Nephron progenitor cell (in vitro differentiated cells): ENCODE measurements around the gene KRTAP2-3.
"Not testable (repeated sequence)": the region's sequence is repeated elsewhere in the genome, so short reads cannot be mapped to it uniquely, and the experiment has no call there.

Source experiments
- DNase-seq: peaks from one replicate; pipeline ENCODE4 v3.0.0; 2021
- H3K27ac Mint-ChIP-seq: 2 replicates; pipeline ENCODE4 v1.8.0; 2021; ENCODE audit warnings: mild to moderate bottlenecking, moderate library complexity, mixed read lengths
- H3K27me3 Mint-ChIP-seq: 2 replicates; pipeline ENCODE4 v1.8.0; 2021; ENCODE audit warnings: mild to moderate bottlenecking, low read depth, mixed read lengths; ENCODE audit not compliant: poor library complexity
- H3K36me3 Mint-ChIP-seq: 2 replicates; pipeline ENCODE4 v1.8.0; 2021; ENCODE audit warnings: low read depth, mixed read lengths
- H3K4me1 Mint-ChIP-seq: 2 replicates; pipeline ENCODE4 v1.8.0; 2021; ENCODE audit warnings: mixed read lengths
- H3K4me3 Mint-ChIP-seq: 2 replicates; pipeline ENCODE4 v1.8.0; 2021; ENCODE audit warnings: mild to moderate bottlenecking, moderate library complexity, mixed read lengths
- H3K9me3 Mint-ChIP-seq: 2 replicates; pipeline ENCODE4 v1.8.0; 2021; ENCODE audit warnings: mild to moderate bottlenecking, moderate library complexity, mixed read lengths
- CTCF ChIP-seq: fragments of 200-600 bp; sonication (generic); IDR thresholded peaks from 2 replicates; pipeline ENCODE4 v1.5.0; 2021; ENCODE audit warnings: antibody characterized with exemption

KRTAP2-3 gene

GRCh38 chr17:41065829-41066624, 6.1 kb upstream of the KRTAP2-3 start, which contains the start of gene KRTAP2-4:
KRTAP2-4 (minus strand) TSS chr17:41065879; CDS start chr17:41065845, 34 bp downstream.
- no peak for TF ChIP-seq CTCF
- Mint-ChIP-seq H3K27me3 (peaks cover 4% of the 10 kb centered on the region), H3K4me3 (no peak within 1 kb of the TSS), H3K36me3 (no peaks in the 10 kb centered on the region), H3K4me1 (no peaks in the 10 kb centered on the region), H3K9me3 (no peaks in the 10 kb centered on the region), H3K27ac (no peak within 1 kb of the TSS)
- DNase-seq, result no peak

GRCh38 chr17:41065016-41065689, 5.2 kb upstream of the KRTAP2-3 start:
- not testable (repeated sequence) for H3K36me3 Mint-ChIP-seq, H3K4me1 Mint-ChIP-seq, H3K9me3 Mint-ChIP-seq, H3K27me3 Mint-ChIP-seq, DNase-seq, H3K27ac Mint-ChIP-seq, H3K4me3 Mint-ChIP-seq

- no peak for DNase-seq
- H3K4me1 Mint-ChIP-seq, result peaks cover 8% of the 10 kb centered on the region
Observed at GRCh38 chr17:41064301-41064700, 4.4 kb upstream of the KRTAP2-3 start.

GRCh38 chr17:41063449-41063848, 3.5 kb upstream of the KRTAP2-3 start:
- DNase-seq, result no peak
- H3K4me3 Mint-ChIP-seq, result no peak overlapping the region
- no peaks in the 10 kb centered on the region for H3K36me3 Mint-ChIP-seq
- TF ChIP-seq CTCF, result no peak
- peaks cover 4% of the 10 kb centered on the region for H3K27me3 Mint-ChIP-seq
- H3K27ac Mint-ChIP-seq, result no peak overlapping the region
- no peaks in the 10 kb centered on the region for H3K9me3 Mint-ChIP-seq
- peaks cover 11% of the 10 kb centered on the region for H3K4me1 Mint-ChIP-seq

More at GRCh38 chr17:41064301-41064700, 4.4 kb upstream of the KRTAP2-3 start:
- no peak for TF ChIP-seq CTCF
- H3K9me3 Mint-ChIP-seq, result no peaks in the 10 kb centered on the region
- no peaks in the 10 kb centered on the region for H3K36me3 Mint-ChIP-seq
- H3K27me3 Mint-ChIP-seq, result peaks cover 4% of the 10 kb centered on the region
- H3K27ac Mint-ChIP-seq, result no peak overlapping the region
- H3K4me3 Mint-ChIP-seq, result no peak overlapping the region

GRCh38 chr17:41061964-41062363, 2.0 kb upstream of the KRTAP2-3 start:
- TF ChIP-seq CTCF, result no peak
- peaks cover 4% of the 10 kb centered on the region for H3K27me3 Mint-ChIP-seq
- no peak for DNase-seq
- H3K4me3 Mint-ChIP-seq, result no peak overlapping the region
- H3K36me3 Mint-ChIP-seq, result no peaks in the 10 kb centered on the region
- H3K4me1 Mint-ChIP-seq, result peaks cover 11% of the 10 kb centered on the region
- H3K27ac Mint-ChIP-seq, result no peak overlapping the region
- H3K9me3 Mint-ChIP-seq, result peaks cover 4% of the 10 kb centered on the region

GRCh38 chr17:41059276-41060051, 450 bp downstream of the KRTAP2-3 start:
- H3K36me3 Mint-ChIP-seq, DNase-seq, H3K27me3 Mint-ChIP-seq, H3K9me3 Mint-ChIP-seq, H3K4me3 Mint-ChIP-seq: not testable (repeated sequence)
- Mint-ChIP-seq H3K4me1 (peaks cover 11% of the 10 kb centered on the region), H3K27ac (peak overlapping the region; percentile 10)
